ENCODE results near the gene FGF12. TPM values are rescaled to one million over a fixed set of nuclear protein-coding genes. Genes with fewer than 3 reads are reported as not detected.

The FGF12 gene
- total RNA-seq, 4 donors from 2014 or later = 0.42 to 1.5 (median 0.62) TPM

GRCh38 chr3:192277477-192277876 is 449.9 kb downstream of the FGF12 start:
- Histone ChIP-seq H3K36me3 (no peaks in the 10 kb centered on the region), H3K4me1 (no peaks in the 10 kb centered on the region), H3K27me3 (no peaks in the 10 kb centered on the region), H3K4me3 (no peak overlapping the region), H3K27ac (no peak overlapping the region), H3K9me3 (no peaks in the 10 kb centered on the region)
- DNase-seq (ENCODE audit: low spot score in 2 of 2) = no peak
- WGBS, 2 donors = 94 to 97% methylated on average over 9 of the region's 9 CpGs
- TF ChIP-seq, protein P1, sequence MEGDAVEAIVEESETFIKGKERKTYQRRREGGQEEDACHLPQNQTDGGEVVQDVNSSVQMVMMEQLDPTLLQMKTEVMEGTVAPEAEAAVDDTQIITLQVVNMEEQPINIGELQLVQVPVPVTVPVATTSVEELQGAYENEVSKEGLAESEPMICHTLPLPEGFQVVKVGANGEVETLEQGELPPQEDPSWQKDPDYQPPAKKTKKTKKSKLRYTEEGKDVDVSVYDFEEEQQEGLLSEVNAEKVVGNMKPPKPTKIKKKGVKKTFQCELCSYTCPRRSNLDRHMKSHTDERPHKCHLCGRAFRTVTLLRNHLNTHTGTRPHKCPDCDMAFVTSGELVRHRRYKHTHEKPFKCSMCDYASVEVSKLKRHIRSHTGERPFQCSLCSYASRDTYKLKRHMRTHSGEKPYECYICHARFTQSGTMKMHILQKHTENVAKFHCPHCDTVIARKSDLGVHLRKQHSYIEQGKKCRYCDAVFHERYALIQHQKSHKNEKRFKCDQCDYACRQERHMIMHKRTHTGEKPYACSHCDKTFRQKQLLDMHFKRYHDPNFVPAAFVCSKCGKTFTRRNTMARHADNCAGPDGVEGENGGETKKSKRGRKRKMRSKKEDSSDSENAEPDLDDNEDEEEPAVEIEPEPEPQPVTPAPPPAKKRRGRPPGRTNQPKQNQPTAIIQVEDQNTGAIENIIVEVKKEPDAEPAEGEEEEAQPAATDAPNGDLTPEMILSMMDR (IDR thresholded peaks at IDR 0.05) = no peak
- no peak for TF ChIP-seq EP300 (IDR thresholded peaks at IDR 0.05)
- TF ChIP-seq POLR2A (IDR thresholded peaks at IDR 0.05) = no peak

- Histone ChIP-seq H3K4me3 (no peak overlapping the region), H3K27me3 (no peaks in the 10 kb centered on the region), H3K9me3 (no peaks in the 10 kb centered on the region), H3K27ac (no peak overlapping the region), H3K4me1 (no peaks in the 10 kb centered on the region), H3K36me3 (no peaks in the 10 kb centered on the region)
- no peak for DNase-seq (ENCODE audit: low spot score in 2 of 2)
- TF ChIP-seq POLR2A (IDR thresholded peaks at IDR 0.05) (no peak), EP300 (IDR thresholded peaks at IDR 0.05) (no peak)
- TF ChIP-seq, protein P1 (IDR thresholded peaks at IDR 0.05) = no peak
- WGBS, 2 donors = 76 to 86% methylated on average over 7 of the region's 7 CpGs
Observed at GRCh38 chr3:192275741-192276355, 451.5 kb downstream of the FGF12 start.

DNA sequence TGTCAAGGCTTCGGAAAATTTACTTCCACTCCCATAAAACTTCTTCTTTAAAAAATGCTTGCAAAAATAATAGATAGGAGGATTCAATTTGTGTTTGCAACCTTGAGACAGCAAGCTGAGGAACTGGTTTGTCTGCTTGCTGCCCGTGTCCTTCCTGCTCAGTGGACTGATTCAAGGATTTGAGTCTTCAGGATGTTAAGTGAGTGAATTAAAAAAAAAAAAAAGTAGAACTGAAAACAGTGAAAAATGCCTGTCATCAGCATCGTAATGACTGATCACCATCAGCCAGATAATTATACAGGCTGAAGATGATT is 453.7 kb downstream of the FGF12 start:
- TF ChIP-seq, protein P1 (IDR thresholded peaks at IDR 0.05) = no peak
- TF ChIP-seq EP300 (IDR thresholded peaks at IDR 0.05) (no peak), POLR2A (IDR thresholded peaks at IDR 0.05) (no peak)
- H3K36me3 ChIP-seq = no peaks in the 10 kb centered on the region
- H3K27me3 ChIP-seq = no peaks in the 10 kb centered on the region
- no peaks in the 10 kb centered on the region for H3K4me1 ChIP-seq
- no peak for DNase-seq (ENCODE audit: low spot score in 2 of 2)
- no peak overlapping the region for H3K27ac ChIP-seq
- no peak overlapping the region for H3K4me3 ChIP-seq
- H3K9me3 ChIP-seq = no peaks in the 10 kb centered on the region
- 81 to 85% methylated on average over 3 of the region's 3 CpGs for WGBS, 2 donors

- Histone ChIP-seq H3K4me1 (no peaks in the 10 kb centered on the region), H3K9me3 (no peaks in the 10 kb centered on the region), H3K36me3 (no peaks in the 10 kb centered on the region), H3K27me3 (no peaks in the 10 kb centered on the region), H3K27ac (no peak overlapping the region), H3K4me3 (no peak overlapping the region)
- TF ChIP-seq, protein P1 (IDR thresholded peaks at IDR 0.05) = no peak
- TF ChIP-seq EP300 (IDR thresholded peaks at IDR 0.05) = no peak
- TF ChIP-seq POLR2A (IDR thresholded peaks at IDR 0.05) = no peak
- DNase-seq (ENCODE audit: low spot score in 2 of 2) = no peak
- 84 to 90% methylated on average over 3 of the region's 3 CpGs for WGBS, 2 donors
Observed at GRCh38 chr3:192273001-192273696, 454.2 kb downstream of the FGF12 start.

- 57 to 65% methylated on average over 4 of the region's 4 CpGs for WGBS, 2 donors
- H3K27me3 ChIP-seq = no peaks in the 10 kb centered on the region
- no peaks in the 10 kb centered on the region for H3K9me3 ChIP-seq
- no peak for TF ChIP-seq EP300 (IDR thresholded peaks at IDR 0.05)
- TF ChIP-seq, protein P1 (IDR thresholded peaks at IDR 0.05) = no peak
- TF ChIP-seq POLR2A (IDR thresholded peaks at IDR 0.05) = no peak
- H3K4me3 ChIP-seq = no peak overlapping the region
- no peak overlapping the region for H3K27ac ChIP-seq
- DNase-seq (ENCODE audit: low spot score in 2 of 2) = no peak
- no peaks in the 10 kb centered on the region for H3K4me1 ChIP-seq
- H3K36me3 ChIP-seq = no peaks in the 10 kb centered on the region
Observed at GRCh38 chr3:192262001-192262400, 465.3 kb downstream of the FGF12 start.

Measured in tibial nerve (tissue), 4 donors.